KMS-11 (cell line): ENCODE results near the gene PECR.

Experiments used
- H2AFZ ChIP-seq: fragments of 200-600 bp; sonication (generic); 2 replicates; pipeline ENCODE4 v1.6.1; 2016; ENCODE audit warnings: antibody characterized with exemption, mixed run types, low read depth
- H3K27ac ChIP-seq: fragments of 200-600 bp; sonication (generic); 2 replicates; pipeline ENCODE4 v1.6.1; 2016; ENCODE audit warnings: mild to moderate bottlenecking, mixed run types
- H3K27me3 ChIP-seq: fragments of 200-600 bp; sonication (generic); 2 replicates; pipeline ENCODE4 v1.6.1; 2017; ENCODE audit warnings: mild to moderate bottlenecking, low read depth, mixed run types, moderate library complexity; ENCODE audit not compliant: insufficient read depth
- H3K36me3 ChIP-seq: fragments of 200-600 bp; sonication (generic); 2 replicates; pipeline ENCODE4 v1.6.1; 2017; ENCODE audit warnings: mild to moderate bottlenecking, mixed run types; ENCODE audit not compliant: insufficient read depth
- H3K4me1 ChIP-seq: fragments of 200-600 bp; sonication (generic); 2 replicates; pipeline ENCODE4 v1.6.1; 2016; ENCODE audit warnings: mild to moderate bottlenecking, low read depth, mixed run types; ENCODE audit not compliant: poor library complexity, severe bottlenecking
- H3K4me2 ChIP-seq: fragments of 200-600 bp; sonication (generic); 2 replicates; pipeline ENCODE4 v1.7.0; 2016; ENCODE audit warnings: mild to moderate bottlenecking, mixed run types
- H3K4me3 ChIP-seq: fragments of 200-600 bp; sonication (generic); IDR thresholded peaks from 2 replicates; pipeline ENCODE4 v1.6.1; 2017; ENCODE audit warnings: low read depth, low read length, mixed read lengths; ENCODE audit not compliant: insufficient read depth
- H3K79me2 ChIP-seq: fragments of 200-600 bp; sonication (generic); 2 replicates; pipeline ENCODE4 v1.6.1; 2016; ENCODE audit warnings: low read depth, mixed run types; ENCODE audit not compliant: insufficient read depth
- H3K9ac ChIP-seq: fragments of 200-600 bp; sonication (generic); 2 replicates; pipeline ENCODE4 v1.6.1; 2016; ENCODE audit warnings: mild to moderate bottlenecking, mixed run types
- H4K20me1 ChIP-seq: fragments of 200-600 bp; sonication (generic); 2 replicates; pipeline ENCODE4 v1.6.1; 2016; ENCODE audit warnings: mild to moderate bottlenecking, mixed run types; ENCODE audit not compliant: insufficient read depth
- CTCF ChIP-seq: fragments of 200-600 bp; sonication (generic); conservative IDR thresholded peaks from 2 replicates; pipeline ENCODE4 v1.6.1; 2017; ENCODE audit warnings: low read depth, mild to moderate bottlenecking, antibody characterized with exemption, low read length, moderate library complexity, mixed read lengths

Gene PECR

GRCh38 chr2:216015722-216016464 lies 65.7 kb downstream of the PECR start:
- Histone ChIP-seq H3K79me2 (peaks cover 22% of the 10 kb centered on the region), H3K9ac (peak overlapping the region; percentile 63), H3K27me3 (no peaks in the 10 kb centered on the region), H4K20me1 (no peaks in the 10 kb centered on the region), H3K4me1 (peaks cover 69% of the 10 kb centered on the region), H2AFZ (peak overlapping the region; percentile 63; the same call in 1 of the 2 replicates), H3K4me2 (peak overlapping the region; percentile 98), H3K27ac (peak overlapping the region; percentile 96), H3K36me3 (no peaks in the 10 kb centered on the region), H3K4me3 (peak overlapping the region; percentile 56)
- no peak for TF ChIP-seq CTCF

- Histone ChIP-seq H3K9ac (peak overlapping the region; percentile 63; the same call in 1 of the 2 replicates), H3K79me2 (peaks cover 30% of the 10 kb centered on the region), H3K4me3 (no peak overlapping the region), H3K36me3 (no peaks in the 10 kb centered on the region), H2AFZ (peak overlapping the region; percentile 63; the same call in 1 of the 2 replicates), H3K27me3 (no peaks in the 10 kb centered on the region), H3K27ac (peak overlapping the region; percentile 96), H3K4me2 (peak overlapping the region; percentile 98), H3K4me1 (peaks cover 72% of the 10 kb centered on the region), H4K20me1 (no peaks in the 10 kb centered on the region)
- no peak for TF ChIP-seq CTCF
Observed at GRCh38 chr2:216014986-216015385, 66.6 kb downstream of the PECR start.

- H2AFZ ChIP-seq: peak overlapping the region; percentile 70; the same call in 1 of the 2 replicates
- no peaks in the 10 kb centered on the region for H3K27me3 ChIP-seq
- no peak overlapping the region for H3K4me3 ChIP-seq
- peak overlapping the region; percentile 62 for H3K27ac ChIP-seq
- TF ChIP-seq CTCF: no peak
- H3K4me1 ChIP-seq: peaks cover 80% of the 10 kb centered on the region
- H3K4me2 ChIP-seq: peak overlapping the region; percentile 46
- H3K36me3 ChIP-seq: no peaks in the 10 kb centered on the region
- peaks cover 38% of the 10 kb centered on the region for H3K79me2 ChIP-seq
- peak overlapping the region; percentile 89 for H3K9ac ChIP-seq
- no peaks in the 10 kb centered on the region for H4K20me1 ChIP-seq
Observed at GRCh38 chr2:216014006-216014405, 67.6 kb downstream of the PECR start.

- H4K20me1 ChIP-seq: no peaks in the 10 kb centered on the region
- no peaks in the 10 kb centered on the region for H3K27me3 ChIP-seq
- peaks cover 38% of the 10 kb centered on the region for H3K79me2 ChIP-seq
- peak within 1 kb of the TSS; percentile 62 for H3K27ac ChIP-seq
- TF ChIP-seq CTCF: peak; percentile 56
- H3K9ac ChIP-seq: peak within 1 kb of the TSS; percentile 89
- H3K4me1 ChIP-seq: peaks cover 76% of the 10 kb centered on the region
- H3K4me3 ChIP-seq: peak within 1 kb of the TSS; percentile 94
- peak within 1 kb of the TSS; percentile 89 for H3K4me2 ChIP-seq
- no peaks in the 10 kb centered on the region for H3K36me3 ChIP-seq
- peak within 1 kb of the TSS; percentile 70 for H2AFZ ChIP-seq
Observed at GRCh38 chr2:216013080-216013909, 68.3 kb downstream of the PECR start, which contains the start of gene MREG. Gene MREG, minus strand, starts transcription at chr2:216013551. Its CDS starts 224 bp downstream, at chr2:216013327.
